Parathyroid adenoma (tissue), 2 donors: ENCODE measurements around the gene NFATC3.
"Not testable (repeated sequence)": the region's sequence is repeated elsewhere in the genome, so short reads cannot be mapped to it uniquely, and the experiment has no call there.

ENCODE experiments used
- H2AFZ ChIP-seq: fragments of 300-600 bp; sonication (generic); one replicate; pipeline ENCODE4 v1.7.0; 2017; ENCODE audit warnings: antibody characterized with exemption, mild to moderate bottlenecking
- H3K27ac ChIP-seq: fragments of 300-600 bp; sonication (generic); one replicate; pipeline ENCODE4 v1.7.0; 2017
- H3K27me3 ChIP-seq: fragments of 300-600 bp; sonication (generic); one replicate; pipeline ENCODE4 v1.7.0; 2017; ENCODE audit warnings: low read length; ENCODE audit not compliant: control insufficient read depth, insufficient read depth
- H3K36me3 ChIP-seq: fragments of 300-600 bp; sonication (generic); one replicate; pipeline ENCODE4 v1.7.0; 2017; ENCODE audit warnings: low read length; ENCODE audit not compliant: control insufficient read depth, insufficient read depth
- H3K4me1 ChIP-seq: fragments of 300-600 bp; sonication (generic); one replicate; pipeline ENCODE4 v1.7.0; 2017; ENCODE audit warnings: control low read depth
- H3K4me2 ChIP-seq: fragments of 300-600 bp; sonication (generic); one replicate; pipeline ENCODE4 v1.7.0; 2017; ENCODE audit warnings: low read length
- H3K4me3 ChIP-seq: fragments of 300-600 bp; sonication (generic); one replicate; pipeline ENCODE4 v1.7.0; 2017; ENCODE audit warnings: low read depth, low read length
- H3K79me2 ChIP-seq: fragments of 300-600 bp; sonication (generic); one replicate; pipeline ENCODE4 v1.7.0; 2017; ENCODE audit warnings: control low read depth
- H3K9ac ChIP-seq: fragments of 300-600 bp; sonication (generic); one replicate; pipeline ENCODE4 v1.7.0; 2017; ENCODE audit warnings: mild to moderate bottlenecking
- H3K9me3 ChIP-seq: fragments of 300-600 bp; sonication (generic); one replicate; pipeline ENCODE4 v1.7.0; 2017; ENCODE audit warnings: low read length; ENCODE audit not compliant: control insufficient read depth
- CTCF ChIP-seq: fragments of 300-600 bp; sonication (generic); IDR thresholded peaks from one replicate; pipeline ENCODE4 v1.7.0; 2017; ENCODE audit warnings: antibody characterized with exemption, mild to moderate bottlenecking
- donor health status: primary hyperparathyroidism.

Gene NFATC3

GRCh38 chr16:68126395-68126794 is 41.2 kb downstream of the NFATC3 start:
- TF ChIP-seq CTCF: no peak
- no peak overlapping the region for H3K9ac ChIP-seq
- no peak overlapping the region for H3K27ac ChIP-seq
- H3K9me3 ChIP-seq: no peaks in the 10 kb centered on the region
- no peaks in the 10 kb centered on the region for H3K36me3 ChIP-seq
- H2AFZ ChIP-seq: no peak overlapping the region
- no peaks in the 10 kb centered on the region for H3K27me3 ChIP-seq
- H3K4me2 ChIP-seq: no peak overlapping the region
- no peak overlapping the region for H3K4me3 ChIP-seq
- peaks cover 7% of the 10 kb centered on the region for H3K4me1 ChIP-seq
- H3K79me2 ChIP-seq: peaks cover 46% of the 10 kb centered on the region

GRCh38 chr16:68128577-68129305 is 43.6 kb downstream of the NFATC3 start:
- no peaks in the 10 kb centered on the region for H3K9me3 ChIP-seq

GRCh38 chr16:68130520-68130919 is 45.4 kb downstream of the NFATC3 start:
- Histone ChIP-seq H3K79me2 (peaks cover 38% of the 10 kb centered on the region), H3K4me3 (no peak overlapping the region), H3K36me3 (no peaks in the 10 kb centered on the region), H2AFZ (no peak overlapping the region), H3K9me3 (no peaks in the 10 kb centered on the region), H3K27ac (no peak overlapping the region), H3K27me3 (no peaks in the 10 kb centered on the region), H3K4me1 (no peaks in the 10 kb centered on the region), H3K9ac (no peak overlapping the region), H3K4me2 (no peak overlapping the region)
- TF ChIP-seq CTCF: no peak

More at GRCh38 chr16:68128577-68129305, 43.6 kb downstream of the NFATC3 start:
- H3K36me3 ChIP-seq: no peaks in the 10 kb centered on the region
- H3K27ac ChIP-seq: peak overlapping the region; percentile 21
- H3K4me1 ChIP-seq: no peaks in the 10 kb centered on the region
- peaks cover 39% of the 10 kb centered on the region for H3K79me2 ChIP-seq
- H3K27me3 ChIP-seq: no peaks in the 10 kb centered on the region
- H3K4me2 ChIP-seq: peak overlapping the region; percentile 39
- peak overlapping the region; percentile 3 for H3K4me3 ChIP-seq
- no peak overlapping the region for H3K9ac ChIP-seq
- TF ChIP-seq CTCF: no peak
- no peak overlapping the region for H2AFZ ChIP-seq

- no peaks in the 10 kb centered on the region for H3K36me3 ChIP-seq
- no peaks in the 10 kb centered on the region for H3K4me1 ChIP-seq
- H2AFZ ChIP-seq: no peak overlapping the region
- no peaks in the 10 kb centered on the region for H3K9me3 ChIP-seq
- no peak overlapping the region for H3K4me2 ChIP-seq
- H3K27ac ChIP-seq: no peak overlapping the region
- H3K27me3 ChIP-seq: no peaks in the 10 kb centered on the region
- no peak overlapping the region for H3K4me3 ChIP-seq
- H3K79me2 ChIP-seq: peaks cover 33% of the 10 kb centered on the region
- H3K9ac ChIP-seq: no peak overlapping the region
- no peak for TF ChIP-seq CTCF
Observed at GRCh38 chr16:68131813-68132706, 46.9 kb downstream of the NFATC3 start.

- not testable (repeated sequence) for H3K9me3 ChIP-seq, H3K9ac ChIP-seq, H3K4me1 ChIP-seq, H3K36me3 ChIP-seq, H3K27me3 ChIP-seq, H2AFZ ChIP-seq, H3K4me2 ChIP-seq, H3K4me3 ChIP-seq, H3K27ac ChIP-seq
- H3K79me2 ChIP-seq: peaks cover 33% of the 10 kb centered on the region
Observed at GRCh38 chr16:68133000-68133399, 47.8 kb downstream of the NFATC3 start.
